Hematopoietic multipotent progenitor cell (in vitro differentiated cells): ENCODE results near the gene MMP26. TPM values are rescaled to one million over a fixed set of nuclear protein-coding genes. Genes with fewer than 3 reads are reported as not detected.
"Not testable (repeated sequence)": the region's sequence is repeated elsewhere in the genome, so short reads cannot be mapped to it uniquely, and the experiment has no call there.

ENCODE experiments used
- DNase-seq, 3 donors: peaks; one replicate each; pipeline ENCODE4 v3.0.0-alpha.2; 2011 to 2015; ENCODE audit warnings: low read depth in 2 of 3, low spot score in 2 of 3
- total RNA-seq: library from RNA; depleted of rRNA; stranded (reverse); fragments of >200 nt; gene quantifications from one replicate; pipeline ENCODE4 v1.2.3, GENCODE V29; 2012

The MMP26 gene
- total RNA-seq, 1 donor, result not detected

DNA sequence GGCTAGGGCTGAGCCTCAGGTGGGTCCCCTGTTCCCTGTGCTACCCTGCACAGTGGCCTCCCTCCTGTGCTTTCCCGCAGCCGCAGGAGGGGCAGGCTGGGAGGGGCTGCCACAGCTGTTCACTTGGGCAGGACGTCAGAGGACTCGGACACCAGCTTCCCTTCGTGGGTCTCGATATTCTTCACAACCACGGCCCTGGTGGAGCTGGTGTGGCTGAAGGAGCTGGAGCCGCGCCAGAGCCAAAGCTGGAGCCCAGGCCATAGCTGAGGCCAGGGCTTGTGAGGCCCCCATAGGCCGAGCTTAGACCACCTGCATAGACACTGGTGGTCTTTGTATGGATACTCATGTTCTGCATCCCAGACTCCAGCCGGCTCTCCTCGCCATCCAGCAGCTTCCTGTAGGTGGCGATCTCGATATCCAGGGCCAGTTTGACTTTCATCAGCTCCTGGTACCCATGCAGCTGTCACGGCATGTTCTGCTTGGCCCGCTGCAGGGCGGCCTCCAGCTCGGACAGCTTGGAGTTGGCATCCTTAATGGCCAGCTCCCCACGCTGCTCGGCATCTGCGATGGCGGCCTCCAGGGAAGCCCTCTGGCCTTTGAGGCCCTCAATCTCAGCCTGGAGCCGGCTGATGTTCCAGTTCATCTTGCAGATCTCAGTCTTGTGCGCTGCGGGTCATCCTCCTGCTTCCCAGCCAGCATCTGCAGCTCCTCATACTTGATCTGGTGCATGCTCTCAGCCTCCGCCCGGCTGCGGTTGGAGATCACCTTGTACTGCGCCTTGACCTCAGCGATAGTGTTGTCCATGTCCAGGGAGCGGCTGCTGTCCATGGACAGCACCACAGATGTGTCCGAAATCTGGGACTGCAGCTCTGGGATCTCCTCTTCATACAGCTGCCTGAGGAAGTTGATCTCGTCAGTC lies 18.3 kb downstream of the MMP26 start:
- DNase-seq, result not testable (repeated sequence)

DNA sequence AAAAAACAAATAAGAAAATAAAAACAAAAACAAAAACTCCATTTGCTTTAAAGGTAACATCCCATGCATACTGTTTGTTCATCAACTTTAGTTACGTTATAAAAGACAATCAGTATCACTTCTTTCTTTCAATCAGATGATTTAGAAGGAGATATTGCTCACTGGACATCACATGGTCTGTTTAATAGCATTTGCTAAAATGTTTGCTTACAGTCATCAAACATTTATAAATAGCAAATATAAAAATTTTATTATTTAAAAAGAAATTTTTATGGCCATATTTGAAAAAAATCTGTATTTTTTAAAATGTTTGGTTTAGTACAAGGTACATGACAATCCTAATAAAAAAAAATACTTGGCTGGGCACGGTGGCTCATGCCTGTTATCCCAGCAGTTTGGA lies 22.6 kb downstream of the MMP26 start:
- DNase-seq, result no peak

DNA sequence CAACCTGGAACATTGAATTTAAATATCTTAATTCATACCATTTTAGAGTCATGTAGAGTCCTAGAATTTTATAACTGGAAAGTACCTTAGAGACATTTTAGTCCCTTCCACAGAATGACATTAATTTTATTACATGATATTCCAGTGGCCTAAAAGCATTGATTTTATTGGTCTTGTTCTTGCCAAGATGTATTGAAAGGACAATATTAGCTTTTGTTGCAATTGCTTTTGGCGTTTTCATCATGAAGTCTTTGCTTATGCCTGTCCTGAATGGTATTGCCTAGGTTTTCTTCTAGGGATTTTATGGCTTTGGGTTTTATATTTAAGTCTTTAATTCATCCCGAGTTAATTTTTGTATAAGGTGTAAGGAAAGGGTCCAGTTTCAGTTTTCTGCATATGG lies 36.2 kb downstream of the MMP26 start:
- no peak for DNase-seq

DNA sequence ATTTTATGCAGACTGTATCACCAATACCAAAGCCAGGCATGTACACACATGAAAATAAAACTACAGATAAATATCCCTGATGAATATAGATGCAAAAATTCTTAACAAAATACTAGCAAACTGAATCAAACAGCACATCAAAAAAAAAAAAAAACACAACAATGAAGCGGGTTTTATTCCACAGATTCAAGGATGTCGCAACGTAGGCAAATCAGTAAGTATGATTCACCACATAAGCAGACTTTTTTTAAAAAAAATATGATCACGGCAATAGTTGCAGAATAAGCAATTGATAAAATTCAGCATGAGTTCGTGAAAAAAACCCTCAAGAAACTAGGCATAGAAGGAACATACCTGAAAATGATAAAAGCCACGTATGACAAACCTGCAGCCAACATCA lies 43.9 kb downstream of the MMP26 start:
- DNase-seq, result no peak

DNA sequence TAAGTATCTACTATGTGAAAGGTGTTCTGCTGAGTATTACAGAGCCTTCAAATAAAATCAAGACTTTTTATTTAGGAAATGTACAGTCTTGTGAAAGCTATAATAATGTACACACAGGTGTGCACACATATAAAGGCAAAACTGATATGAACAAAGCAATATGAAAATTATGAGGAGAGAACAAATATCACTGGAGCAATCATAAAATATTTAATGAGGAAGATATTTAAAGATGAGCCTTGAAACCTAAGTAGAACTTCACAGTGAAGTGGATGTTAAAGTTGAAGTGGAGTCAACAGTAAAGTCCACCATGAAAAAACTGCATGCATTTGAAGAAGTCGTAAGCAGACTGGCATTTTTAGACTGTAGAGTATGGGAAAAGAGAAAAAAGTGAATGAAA lies 46.6 kb downstream of the MMP26 start:
- DNase-seq, result no peak

Other genes starting within 250 kb of the MMP26 start
- gene OR52K1, start 222.1 kb upstream of the MMP26 start, total RNA-seq, result under 0.01 TPM
- not detected for gene OR52M1, start 159.6 kb upstream of the MMP26 start, total RNA-seq
- not detected for gene OR52I2, start 123.0 kb upstream of the MMP26 start, total RNA-seq
- gene OR52I1, start 110.7 kb upstream of the MMP26 start, total RNA-seq, result not detected
- 11.8 TPM for gene TRIM68, start 96.6 kb upstream of the MMP26 start, total RNA-seq
- under 0.01 TPM for gene OR51D1, start 67.3 kb upstream of the MMP26 start, total RNA-seq
- gene OR51E1, start 60.8 kb upstream of the MMP26 start, total RNA-seq, result not detected
- under 0.01 TPM for gene OR51E2, start 6.9 kb upstream of the MMP26 start, total RNA-seq
- not detected for gene OR51F1, start 65.2 kb downstream of the MMP26 start, total RNA-seq
- not detected for gene OR52R1, start 99.6 kb downstream of the MMP26 start, total RNA-seq
- not detected for gene OR51F2, start 116.5 kb downstream of the MMP26 start, total RNA-seq
- gene OR51S1, start 144.4 kb downstream of the MMP26 start, total RNA-seq, result not detected
- gene OR51T1, start 177.1 kb downstream of the MMP26 start, total RNA-seq, result not detected
- gene OR51A7, start 199.0 kb downstream of the MMP26 start, total RNA-seq, result not detected
- not detected for gene OR51G2, start 214.6 kb downstream of the MMP26 start, total RNA-seq
- not detected for gene OR51G1, start 219.6 kb downstream of the MMP26 start, total RNA-seq
- under 0.01 TPM for gene OR51A4, start 242.8 kb downstream of the MMP26 start, total RNA-seq